ENCODE results near the gene RORC.

- TF ChIP-seq CTCF (IDR thresholded peaks at IDR 0.05; ENCODE audit: low read length), result no peak
- no peak for TF ChIP-seq EZH2 (IDR thresholded peaks at IDR 0.05; ENCODE audit: borderline replicate concordance, low read length)
Measured at GRCh38 chr1:151777317-151777716, 54.3 kb downstream of the RORC start.
